ENCODE measurements around the gene GPRC5A. TPM values are rescaled to one million over a fixed set of nuclear protein-coding genes. Genes with fewer than 3 reads are reported as not detected.
A peak's percentile ranks its signal among the peaks of the same experiment; 100 is the strongest.
"Not testable (repeated sequence)": the region's sequence is repeated elsewhere in the genome, so short reads cannot be mapped to it uniquely, and the experiment has no call there.

GPRC5A gene
- not detected for total RNA-seq

GRCh38 chr12:12891080-12891880 lies at the start of gene GPRC5A:
Gene GPRC5A (plus strand): TSS chr12:12891562. CDS start chr12:12908250, 16,688 bp downstream.
- peak; percentile 35 for DNase-seq
- H3K27ac Mint-ChIP-seq, result no peak within 1 kb of the TSS
- peaks cover 8% of the 10 kb centered on the region for H3K4me1 Mint-ChIP-seq (ENCODE audit: low read depth)
- ChIA-PET CTCF (interaction anchor here (0.7 to 2.8 kb wide), 5 partner anchors 10 to 153 kb away, joined by 3 to 12 read pairs (median 6); partner anchors contain the start of gene FAM234B), POLR2A (no interaction called here)
- no peaks in the 10 kb centered on the region for H3K9me3 Mint-ChIP-seq (ENCODE audit: insufficient read depth)
- peaks cover 38% of the 10 kb centered on the region for H3K27me3 Mint-ChIP-seq (ENCODE audit: low read depth)
- H3K36me3 Mint-ChIP-seq (ENCODE audit: low read depth), result no peaks in the 10 kb centered on the region
- peak within 1 kb of the TSS; percentile 69 for H3K4me3 Mint-ChIP-seq
- ATAC-seq, result peak; percentile 71

GRCh38 chr12:12845794-12846243 lies 45.5 kb upstream of the GPRC5A start:
- ATAC-seq (no peak), DNase-seq (no peak)
- H3K4me1 Mint-ChIP-seq (ENCODE audit: low read depth), result peaks cover 18% of the 10 kb centered on the region
- H3K9me3 Mint-ChIP-seq (ENCODE audit: insufficient read depth), result no peaks in the 10 kb centered on the region
- H3K27ac Mint-ChIP-seq, result peak overlapping the region; percentile 11
- ChIA-PET CTCF (interaction anchor here (0.7 to 2.6 kb wide), 2 partner anchors 8 to 9 kb away, joined by 3 to 8 read pairs; no protein-coding TSS in a partner anchor), POLR2A (interaction anchor here (1.0 kb wide), 1 partner anchor 120 kb away, joined by 3 read pairs; no protein-coding TSS in a partner anchor)
- H3K36me3 Mint-ChIP-seq (ENCODE audit: low read depth), result peaks cover 14% of the 10 kb centered on the region
- no peaks in the 10 kb centered on the region for H3K27me3 Mint-ChIP-seq (ENCODE audit: low read depth)
- H3K4me3 Mint-ChIP-seq, result no peak overlapping the region

DNA sequence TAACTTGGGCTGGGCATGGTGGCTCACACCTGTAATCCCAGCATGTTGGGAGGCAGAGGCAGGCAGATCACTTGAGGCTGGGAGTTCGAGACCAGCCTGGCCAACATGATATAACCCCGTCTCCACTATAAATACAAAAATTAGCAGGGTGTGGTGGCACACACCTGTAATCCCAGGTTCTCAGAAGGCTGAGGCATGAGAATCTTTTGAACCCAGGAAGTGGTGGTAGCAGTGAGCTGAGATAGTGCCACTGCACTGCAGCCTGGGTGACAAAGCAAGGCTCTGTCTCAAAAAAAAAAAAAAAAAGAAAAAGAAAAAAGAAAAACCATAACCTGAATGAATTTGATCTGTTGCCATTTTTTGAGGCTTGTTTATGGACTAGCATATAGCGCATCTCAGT lies 44.6 kb upstream of the GPRC5A start:
- not testable (repeated sequence) for H3K4me3 Mint-ChIP-seq; H3K9me3 Mint-ChIP-seq (ENCODE audit: insufficient read depth)

GRCh38 chr12:12853435-12853834 lies 37.9 kb upstream of the GPRC5A start:
- H3K4me1 Mint-ChIP-seq (ENCODE audit: low read depth), result no peaks in the 10 kb centered on the region
- no peak overlapping the region for H3K4me3 Mint-ChIP-seq
- ChIA-PET POLR2A (no interaction called here), CTCF (interaction anchor here (1.6 to 2.3 kb wide), 2 partner anchors 17 to 65 kb away, joined by 5 to 8 read pairs; no protein-coding TSS in a partner anchor)
- H3K36me3 Mint-ChIP-seq (ENCODE audit: low read depth), result peaks cover 11% of the 10 kb centered on the region
- DNase-seq, result no peak
- no peak overlapping the region for H3K27ac Mint-ChIP-seq
- no peaks in the 10 kb centered on the region for H3K27me3 Mint-ChIP-seq (ENCODE audit: low read depth)
- peaks cover 10% of the 10 kb centered on the region for H3K9me3 Mint-ChIP-seq (ENCODE audit: insufficient read depth)
- no peak for ATAC-seq

More for the DNA sequence above, 44.6 kb upstream of the GPRC5A start:
- Mint-ChIP-seq H3K4me1 (ENCODE audit: low read depth) (peaks cover 18% of the 10 kb centered on the region), H3K36me3 (ENCODE audit: low read depth) (peaks cover 18% of the 10 kb centered on the region), H3K27ac (peak overlapping the region; percentile 18)
- ChIA-PET POLR2A (interaction anchor here (1.0 kb wide), 1 partner anchor 121 kb away, joined by 3 read pairs; no protein-coding TSS in a partner anchor), CTCF (interaction anchor here (1.4 to 2.6 kb wide), 2 partner anchors 10 to 16 kb away, joined by 5 to 8 read pairs; no protein-coding TSS in a partner anchor)
- ATAC-seq; H3K27me3 Mint-ChIP-seq (ENCODE audit: low read depth): not testable (repeated sequence)
- DNase-seq, result peak; percentile 48

GRCh38 chr12:12859690-12860089 lies 31.7 kb upstream of the GPRC5A start:
- Mint-ChIP-seq H3K27ac (no peak overlapping the region), H3K4me1 (ENCODE audit: low read depth) (no peaks in the 10 kb centered on the region), H3K4me3 (no peak overlapping the region), H3K36me3 (ENCODE audit: low read depth) (peaks cover 2% of the 10 kb centered on the region), H3K9me3 (ENCODE audit: insufficient read depth) (no peaks in the 10 kb centered on the region), H3K27me3 (ENCODE audit: low read depth) (no peaks in the 10 kb centered on the region)
- DNase-seq (no peak), ATAC-seq (no peak)
- CTCF ChIA-PET, result no interaction called here
- POLR2A ChIA-PET, result no interaction called here

GRCh38 chr12:12864243-12864642 lies 27.1 kb upstream of the GPRC5A start:
- CTCF ChIA-PET, result no interaction called here
- no peak overlapping the region for H3K4me3 Mint-ChIP-seq
- no peak overlapping the region for H3K27ac Mint-ChIP-seq
- ATAC-seq (no peak), DNase-seq (no peak)
- POLR2A ChIA-PET, result no interaction called here
- H3K36me3 Mint-ChIP-seq (ENCODE audit: low read depth), result peaks cover 1% of the 10 kb centered on the region
- no peaks in the 10 kb centered on the region for H3K9me3 Mint-ChIP-seq (ENCODE audit: insufficient read depth)
- H3K27me3 Mint-ChIP-seq (ENCODE audit: low read depth), result no peaks in the 10 kb centered on the region
- H3K4me1 Mint-ChIP-seq (ENCODE audit: low read depth), result no peaks in the 10 kb centered on the region

DNA sequence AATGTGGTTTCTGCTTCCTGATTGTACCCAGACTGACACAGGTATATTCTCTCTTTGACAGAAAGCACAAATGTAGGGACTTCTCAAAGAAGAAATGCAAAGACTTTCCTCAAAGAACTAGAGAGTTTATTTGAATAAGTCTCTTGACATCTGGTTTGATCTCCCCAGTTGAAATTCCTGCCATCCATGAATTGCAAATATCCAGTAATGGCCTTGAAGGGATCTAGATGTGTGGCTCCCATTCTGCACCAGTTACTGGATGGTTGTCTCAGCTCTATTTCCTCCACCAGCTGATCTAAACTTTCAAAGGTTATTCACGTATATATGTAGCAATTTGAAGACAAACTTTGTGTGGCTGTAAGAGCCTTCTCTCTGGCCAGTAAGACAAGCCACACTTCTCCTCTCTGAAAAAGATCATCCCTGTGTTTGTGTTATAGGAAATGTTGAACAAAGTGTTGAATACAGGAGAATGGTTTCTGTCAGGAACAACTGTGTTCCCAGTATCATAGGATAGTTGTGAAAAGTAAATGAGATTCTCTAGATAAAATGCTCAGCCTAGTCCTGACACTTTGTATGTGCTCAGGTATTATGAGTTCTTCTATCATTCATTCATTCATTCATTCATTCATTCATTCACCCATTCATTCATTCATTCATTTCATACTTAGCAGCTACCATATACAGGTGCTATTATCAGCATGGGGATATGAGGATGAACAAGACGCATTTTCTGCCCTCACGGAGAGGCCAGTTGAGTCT lies 22.7 kb upstream of the GPRC5A start:
- Mint-ChIP-seq H3K9me3 (ENCODE audit: insufficient read depth) (no peaks in the 10 kb centered on the region), H3K27me3 (ENCODE audit: low read depth) (no peaks in the 10 kb centered on the region), H3K36me3 (ENCODE audit: low read depth) (no peaks in the 10 kb centered on the region), H3K4me3 (no peak overlapping the region), H3K4me1 (ENCODE audit: low read depth) (no peaks in the 10 kb centered on the region), H3K27ac (no peak overlapping the region)
- ChIA-PET CTCF (no interaction called here), POLR2A (no interaction called here)
- ATAC-seq (no peak), DNase-seq (no peak)

GRCh38 chr12:12870465-12870864 lies 20.9 kb upstream of the GPRC5A start:
- CTCF ChIA-PET, result no interaction called here

DNA sequence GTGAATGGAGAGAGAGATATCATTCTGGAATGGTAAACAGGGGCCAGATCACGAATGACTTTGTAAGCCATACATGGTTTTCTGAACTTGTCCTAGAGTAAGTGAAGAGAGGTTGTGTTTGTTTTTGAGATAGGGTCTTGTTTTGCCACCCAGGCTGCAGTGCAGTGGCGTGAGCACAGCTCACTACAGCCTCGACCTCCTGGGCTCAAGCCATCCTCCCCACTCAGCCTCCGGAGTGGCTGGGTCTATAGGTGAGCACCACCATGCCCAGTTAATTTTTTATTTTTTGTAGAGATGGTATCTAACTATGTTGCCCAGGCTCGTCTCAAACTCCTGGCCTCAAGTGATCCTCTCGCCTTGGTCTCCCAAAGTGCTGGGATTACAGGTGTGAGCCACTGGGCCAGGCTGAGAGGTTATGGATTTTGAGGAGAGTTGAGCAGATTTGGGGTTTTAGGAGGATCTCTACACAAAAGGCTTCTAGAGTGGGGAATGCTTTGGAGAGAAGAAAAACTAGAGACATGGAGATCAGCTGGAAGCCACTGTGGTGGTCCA lies 19.7 kb upstream of the GPRC5A start:
- ChIA-PET POLR2A (no interaction called here), CTCF (no interaction called here)
- Mint-ChIP-seq H3K36me3 (ENCODE audit: low read depth) (no peaks in the 10 kb centered on the region), H3K9me3 (ENCODE audit: insufficient read depth) (no peaks in the 10 kb centered on the region), H3K27me3 (ENCODE audit: low read depth) (no peaks in the 10 kb centered on the region), H3K4me3 (no peak overlapping the region), H3K27ac (no peak overlapping the region), H3K4me1 (ENCODE audit: low read depth) (no peaks in the 10 kb centered on the region)
- ATAC-seq, result no peak
- no peak for DNase-seq

More at GRCh38 chr12:12870465-12870864, 20.9 kb upstream of the GPRC5A start:
- Mint-ChIP-seq H3K27ac (no peak overlapping the region), H3K4me1 (ENCODE audit: low read depth) (no peaks in the 10 kb centered on the region), H3K36me3 (ENCODE audit: low read depth) (no peaks in the 10 kb centered on the region), H3K9me3 (ENCODE audit: insufficient read depth) (no peaks in the 10 kb centered on the region), H3K27me3 (ENCODE audit: low read depth) (no peaks in the 10 kb centered on the region), H3K4me3 (no peak overlapping the region)
- POLR2A ChIA-PET, result no interaction called here
- DNase-seq (no peak), ATAC-seq (no peak)

DNA sequence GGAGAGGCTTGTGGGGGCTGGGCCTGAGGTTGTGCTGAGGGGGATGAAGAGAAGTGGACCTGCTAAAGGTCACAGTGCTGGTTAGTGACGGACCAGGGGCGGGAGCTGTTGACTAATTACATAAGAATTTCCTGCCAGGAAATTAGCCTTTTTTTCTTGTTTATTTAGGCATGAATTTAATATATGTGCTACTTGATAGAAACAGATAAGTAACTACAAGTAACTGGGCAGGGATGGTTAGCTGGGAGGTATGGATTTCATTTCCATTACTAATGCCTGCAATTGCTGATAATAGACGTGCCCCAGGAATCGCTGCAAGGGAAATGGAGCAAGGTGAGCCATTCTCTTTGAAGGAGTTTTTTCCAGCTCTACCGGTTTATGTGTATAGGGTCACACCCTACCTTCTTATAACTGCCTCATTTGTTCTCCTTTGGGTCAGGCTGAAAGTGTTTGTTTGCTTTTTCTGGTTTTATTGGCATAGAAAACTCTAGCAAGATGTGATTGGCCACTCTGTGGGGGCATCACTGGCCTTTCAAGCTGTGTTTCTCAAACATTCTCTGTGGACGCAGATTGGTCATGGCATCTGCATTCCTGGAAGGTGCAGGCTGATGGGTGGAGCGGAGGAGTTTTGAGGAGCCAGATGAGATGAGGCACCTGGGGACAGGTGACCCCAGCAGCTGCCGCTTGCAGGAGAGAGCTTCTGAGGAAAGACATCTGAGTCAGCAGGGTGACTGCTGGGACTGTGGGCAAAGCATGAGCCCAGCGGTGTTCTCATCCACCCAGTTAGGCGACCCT lies 19.0 kb upstream of the GPRC5A start:
- CTCF ChIA-PET, result no interaction called here
- no peaks in the 10 kb centered on the region for H3K4me1 Mint-ChIP-seq (ENCODE audit: low read depth)
- POLR2A ChIA-PET, result no interaction called here
- no peaks in the 10 kb centered on the region for H3K9me3 Mint-ChIP-seq (ENCODE audit: insufficient read depth)
- no peaks in the 10 kb centered on the region for H3K36me3 Mint-ChIP-seq (ENCODE audit: low read depth)
- peaks cover 2% of the 10 kb centered on the region for H3K27me3 Mint-ChIP-seq (ENCODE audit: low read depth)
- ATAC-seq, result no peak
- no peak for DNase-seq
- H3K27ac Mint-ChIP-seq, result no peak overlapping the region
- no peak overlapping the region for H3K4me3 Mint-ChIP-seq

- DNase-seq (no peak), ATAC-seq (no peak)
- no peaks in the 10 kb centered on the region for H3K4me1 Mint-ChIP-seq (ENCODE audit: low read depth)
- no peaks in the 10 kb centered on the region for H3K36me3 Mint-ChIP-seq (ENCODE audit: low read depth)
- H3K27me3 Mint-ChIP-seq (ENCODE audit: low read depth), result peaks cover 6% of the 10 kb centered on the region
- H3K9me3 Mint-ChIP-seq (ENCODE audit: insufficient read depth), result no peaks in the 10 kb centered on the region
- ChIA-PET CTCF (no interaction called here), POLR2A (no interaction called here)
- H3K27ac Mint-ChIP-seq, result no peak overlapping the region
- H3K4me3 Mint-ChIP-seq, result no peak overlapping the region
These were observed 18.5 kb upstream of the GPRC5A start for GRCh38 chr12:12872934-12873275.

All from activated CD8-positive, alpha-beta T cell treated with anti-CD3 and anti-CD28 coated beads, Interleukin-2, amount 10 ng/mL, durations not matched to agents 7 days and 5 days (primary cell).